Upper lobe of left lung (tissue), 6 donors: Measurements from ENCODE around the gene FAM184B. TPM values are rescaled to one million over a fixed set of nuclear protein-coding genes. Genes with fewer than 3 reads are reported as not detected.

Experiments used
- ATAC-seq, 2 donors: fragments of 200-7000 bp; cut with Tn5 transposase; one replicate each; pipeline ENCODE4 v1.9.1; 2022; ENCODE audit warnings: mild to moderate bottlenecking in 2 of 2, moderate library complexity in 2 of 2; ENCODE audit not compliant: low FRiP score in 2 of 2
- DNase-seq, 2 donors: peaks; one replicate each; pipeline ENCODE4 v3.0.0-alpha.2; 2019 to 2020
- H3K27ac ChIP-seq, 4 donors: fragments of 200-600 bp; sonication (generic); one replicate each; pipeline ENCODE4 v1.5.1; 2016 to 2019
- H3K27me3 ChIP-seq, 4 donors: fragments of 200-600 bp; sonication (generic); one replicate each; pipeline ENCODE4 v1.5.1; 2017 to 2019
- H3K36me3 ChIP-seq, 4 donors: fragments of 200-600 bp; sonication (generic); one replicate each; pipeline ENCODE4 v1.5.1; 2016 to 2019
- H3K4me1 ChIP-seq, 4 donors: fragments of 200-600 bp; sonication (generic); one replicate each; pipeline ENCODE4 v1.5.1; 2018 to 2019
- H3K4me3 ChIP-seq, 4 donors: fragments of 200-600 bp; sonication (generic); one replicate each; pipeline ENCODE4 v1.5.1; 2017 to 2019; ENCODE audit warnings: mild to moderate bottlenecking in 2 of 4, moderate library complexity in 1 of 4
- H3K9me3 ChIP-seq, 4 donors: fragments of 200-600 bp; sonication (generic); one replicate each; pipeline ENCODE4 v1.5.1; 2018 to 2019
- CTCF ChIP-seq, 6 experiments: fragments of 450-650 bp in 4 of 6; fragments of 200-600 bp in 2 of 6; sonication (generic) in 2 of 6; IDR thresholded peaks; one replicate each; pipeline ENCODE4 v1.5.1; 2016 to 2019; ENCODE audit warnings: antibody characterized with exemption in 6 of 6
- EP300 ChIP-seq, 4 donors: sonication (generic); formaldehyde crosslinking; IDR thresholded peaks; one replicate each; pipeline ENCODE4 v1.5.1; 2017; ENCODE audit warnings: antibody characterized with exemption in 4 of 4, control low read depth in 2 of 4
- POLR2A ChIP-seq, 4 donors: fragments of 450-650 bp; IDR thresholded peaks; one replicate each; pipeline ENCODE4 v1.5.1; 2016 to 2017; ENCODE audit warnings: antibody characterized with exemption in 4 of 4, mild to moderate bottlenecking in 2 of 4
- POLR2AphosphoS5 ChIP-seq, 2 donors: sonication (generic); formaldehyde crosslinking; IDR thresholded peaks; one replicate each; pipeline ENCODE4 v1.5.1; 2017; ENCODE audit warnings: antibody characterized with exemption in 2 of 2
- WGBS, 2 donors: methylation state at CpG; one replicate each; pipeline ENCODE4 v1.1.5; 2017 to 2018; 5-methylcytosine and 5-hydroxymethylcytosine counted together
- total RNA-seq, 6 donors: library from RNA; depleted of rRNA in 4 of 6; stranded (reverse); fragments of >200 nt in 4 of 6; gene quantifications; one replicate each; pipeline versions ENCODE4 v1.1.0 to v1.2.1, GENCODE V29; 2016 to 2021
- donor health status: DM: no; HTN: no; CAD: no; lungs with moderate emphysema.
- donor health status: DM: no; HTN: yes; CAD: no; lungs with severe emphysema.

FAM184B gene
- total RNA-seq, 6 donors from 2014 or later = 0.13 to 1.0 (median 0.34) TPM

DNA sequence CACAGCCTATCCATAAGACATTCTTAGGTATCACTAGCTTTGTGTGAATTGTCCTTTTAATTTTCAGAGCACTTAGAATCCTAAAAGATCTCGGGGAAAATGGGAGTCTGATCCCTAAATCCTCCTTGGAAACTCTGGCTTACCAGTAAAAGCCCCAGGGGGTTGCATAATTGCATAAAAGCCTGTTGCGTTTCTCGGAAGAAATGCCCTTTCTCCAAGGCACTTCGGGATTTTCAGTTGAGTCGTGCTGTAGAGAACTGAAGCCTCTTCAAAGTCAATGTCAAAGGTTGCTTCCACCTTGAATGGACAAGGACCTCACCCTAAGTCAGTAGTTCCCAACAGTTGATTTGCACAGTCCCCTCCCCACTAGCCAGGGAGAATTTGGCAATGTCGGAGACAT lies 20.8 kb downstream of the FAM184B start:
- H3K4me3 ChIP-seq = no peak overlapping the region
- H3K4me1 ChIP-seq = no peaks in the 10 kb centered on the region
- WGBS, 2 donors = 80 to 87% methylated on average over 6 of the region's 6 CpGs

DNA sequence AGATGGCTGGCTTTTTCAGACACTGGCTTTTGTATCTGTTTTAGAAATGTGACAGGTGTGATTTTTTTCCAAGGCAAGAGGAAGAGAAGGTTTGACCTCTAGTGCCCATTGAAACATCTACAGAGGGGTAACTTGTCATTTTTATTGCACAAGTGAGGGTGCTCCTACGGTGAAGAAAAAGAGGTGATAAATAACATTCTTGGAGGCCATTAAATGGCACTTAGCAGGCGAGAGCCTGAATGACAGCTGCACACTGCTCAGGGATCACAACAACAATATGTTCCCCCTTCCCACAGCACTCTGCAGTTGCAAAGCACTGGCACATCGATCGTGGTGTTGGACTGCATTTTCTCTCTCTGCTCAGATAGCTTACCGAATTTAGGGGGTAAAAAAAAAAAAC lies 22.9 kb downstream of the FAM184B start:
- Histone ChIP-seq H3K36me3 (no peaks in the 10 kb centered on the region), H3K27ac (no peak overlapping the region), H3K4me3 (no peak overlapping the region), H3K27me3 (no peaks in the 10 kb centered on the region), H3K4me1 (no peaks in the 10 kb centered on the region), H3K9me3 (no peaks in the 10 kb centered on the region)
- no peak for ATAC-seq
- TF ChIP-seq CTCF (IDR thresholded peaks at IDR 0.05) (no peak), POLR2AphosphoS5 (IDR thresholded peaks at IDR 0.05) (no peak), EP300 (IDR thresholded peaks at IDR 0.05) (no peak), POLR2A (IDR thresholded peaks at IDR 0.05) (no peak)
- DNase-seq = no peak
- WGBS, 2 donors = 54 to 71% methylated on average over 5 of the region's 5 CpGs

More for the DNA sequence above, 20.8 kb downstream of the FAM184B start:
- no peaks in the 10 kb centered on the region for H3K27me3 ChIP-seq
- no peaks in the 10 kb centered on the region for H3K9me3 ChIP-seq
- H3K27ac ChIP-seq = no peak overlapping the region
- DNase-seq (no peak), ATAC-seq (no peak)
- H3K36me3 ChIP-seq = no peaks in the 10 kb centered on the region
- TF ChIP-seq POLR2AphosphoS5 (IDR thresholded peaks at IDR 0.05) = no peak
- no peak for TF ChIP-seq POLR2A (IDR thresholded peaks at IDR 0.05)

DNA sequence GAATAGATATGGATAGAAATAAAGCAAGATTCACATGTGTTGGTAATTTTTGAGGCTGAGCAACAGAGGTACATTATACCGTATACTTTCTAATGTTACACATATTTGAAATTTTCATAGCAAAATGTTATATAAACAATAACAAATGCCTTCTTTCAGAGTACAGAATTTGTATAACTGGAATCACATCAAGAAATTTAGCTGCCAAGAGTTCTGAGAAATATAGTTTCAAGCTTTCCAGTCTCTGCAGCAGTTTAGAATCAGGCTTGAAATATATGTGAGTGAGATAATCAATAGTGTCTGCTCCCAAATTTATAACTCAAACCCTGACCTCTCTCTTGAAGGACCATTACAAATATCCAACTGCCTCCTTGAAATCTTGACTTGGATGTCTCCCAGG lies 23.8 kb downstream of the FAM184B start:
- DNase-seq (no peak), ATAC-seq (no peak)
- Histone ChIP-seq H3K9me3 (no peaks in the 10 kb centered on the region), H3K36me3 (no peaks in the 10 kb centered on the region), H3K27me3 (no peaks in the 10 kb centered on the region), H3K4me1 (no peaks in the 10 kb centered on the region), H3K4me3 (no peak overlapping the region), H3K27ac (no peak overlapping the region)
- WGBS, 2 donors = 68 to 71% methylated on average over 1 of the region's 1 CpG
- TF ChIP-seq CTCF (IDR thresholded peaks at IDR 0.05) (no peak), POLR2AphosphoS5 (IDR thresholded peaks at IDR 0.05) (no peak), EP300 (IDR thresholded peaks at IDR 0.05) (no peak), POLR2A (IDR thresholded peaks at IDR 0.05) (no peak)

- no peak for TF ChIP-seq POLR2A (IDR thresholded peaks at IDR 0.05)
- no peak for TF ChIP-seq CTCF (IDR thresholded peaks at IDR 0.05)
- no peak for TF ChIP-seq POLR2AphosphoS5 (IDR thresholded peaks at IDR 0.05)
- no peak for TF ChIP-seq EP300 (IDR thresholded peaks at IDR 0.05)
- H3K4me1 ChIP-seq = no peaks in the 10 kb centered on the region
- H3K36me3 ChIP-seq = no peaks in the 10 kb centered on the region
- H3K9me3 ChIP-seq = no peaks in the 10 kb centered on the region
- ATAC-seq (no peak), DNase-seq (no peak)
- WGBS, 2 donors = 82 to 93% methylated on average over 2 of the region's 2 CpGs
- H3K4me3 ChIP-seq = no peak overlapping the region
- no peaks in the 10 kb centered on the region for H3K27me3 ChIP-seq
- no peak overlapping the region for H3K27ac ChIP-seq
Observed at GRCh38 chr4:17753646-17754045, 27.8 kb downstream of the FAM184B start.

GRCh38 chr4:17740702-17741101 lies 40.7 kb downstream of the FAM184B start:
- H3K9me3 ChIP-seq = no peaks in the 10 kb centered on the region
- H3K27ac ChIP-seq = no peak overlapping the region
- H3K27me3 ChIP-seq = no peaks in the 10 kb centered on the region
- H3K36me3 ChIP-seq = no peaks in the 10 kb centered on the region
- no peaks in the 10 kb centered on the region for H3K4me1 ChIP-seq
- DNase-seq (no peak), ATAC-seq (no peak)
- WGBS, 2 donors = 73 to 83% methylated on average over 4 of the region's 4 CpGs
- no peak overlapping the region for H3K4me3 ChIP-seq
- no peak for TF ChIP-seq CTCF (IDR thresholded peaks at IDR 0.05)
- no peak for TF ChIP-seq EP300 (IDR thresholded peaks at IDR 0.05)
- no peak for TF ChIP-seq POLR2A (IDR thresholded peaks at IDR 0.05)
- no peak for TF ChIP-seq POLR2AphosphoS5 (IDR thresholded peaks at IDR 0.05)
